Neutrophil (primary cell): Measurements from ENCODE around the gene FAT1.
"Not testable (repeated sequence)": the region's sequence is repeated elsewhere in the genome, so short reads cannot be mapped to it uniquely, and the experiment has no call there.

ENCODE experiments used
- H3K27ac ChIP-seq: fragments of 200-600 bp; sonication (generic); 2 replicates; pipeline ENCODE4 v1.5.1; 2016; ENCODE audit warnings: mild to moderate bottlenecking, moderate library complexity
- H3K27me3 ChIP-seq: fragments of 200-600 bp; sonication (generic); 2 replicates; pipeline ENCODE4 v1.6.0; 2016; ENCODE audit warnings: mild to moderate bottlenecking
- H3K36me3 ChIP-seq: fragments of 200-600 bp; sonication (generic); 2 replicates; pipeline ENCODE4 v1.5.1; 2017
- H3K4me1 ChIP-seq, 2 experiments: fragments of 200-600 bp in 1 of 2; sonication (generic) in 1 of 2; 1 replicate in 1 of 2; 2 replicates in 1 of 2; pipeline versions ENCODE4 v1.5.1 to v1.6.1; 2013 to 2016; ENCODE audit warnings: low read depth in 1 of 2, low read length in 1 of 2, mild to moderate bottlenecking in 1 of 2, moderate library complexity in 1 of 2; ENCODE audit not compliant: control insufficient read depth in 1 of 2, insufficient read depth in 1 of 2
- H3K4me3 ChIP-seq, 2 experiments: fragments of 200-600 bp in 1 of 2; sonication (generic) in 1 of 2; 1 replicate in 1 of 2; 2 replicates in 1 of 2; pipeline ENCODE4 v1.5.1; 2013 to 2016; ENCODE audit warnings: low read depth in 1 of 2, low read length in 1 of 2, mild to moderate bottlenecking in 1 of 2, moderate library complexity in 1 of 2
- H3K9me3 ChIP-seq: fragments of 200-600 bp; sonication (generic); 2 replicates; pipeline ENCODE4 v1.5.1; 2016
- CTCF ChIP-seq: fragments of 200-600 bp; sonication (generic); IDR thresholded peaks from 2 replicates; pipeline ENCODE4 v1.5.1; 2016; ENCODE audit warnings: antibody characterized with exemption

FAT1 gene

GRCh38 chr4:186757696-186758355, 34.2 kb upstream of the FAT1 start:
- Histone ChIP-seq H3K4me3 (no peak overlapping the region), H3K27ac (no peak overlapping the region), H3K36me3 (no peaks in the 10 kb centered on the region), H3K4me1 (no peaks in the 10 kb centered on the region), H3K27me3 (no peaks in the 10 kb centered on the region), H3K9me3 (no peaks in the 10 kb centered on the region)
- TF ChIP-seq CTCF: no peak

GRCh38 chr4:186756550-186756949, 32.9 kb upstream of the FAT1 start:
- H3K27ac ChIP-seq, H3K36me3 ChIP-seq: not testable (repeated sequence)

GRCh38 chr4:186755550-186756519, 32.2 kb upstream of the FAT1 start:
- Histone ChIP-seq H3K36me3 (no peaks in the 10 kb centered on the region), H3K4me1 (no peaks in the 10 kb centered on the region), H3K27ac (no peak overlapping the region), H3K27me3 (no peaks in the 10 kb centered on the region), H3K4me3 (no peak overlapping the region), H3K9me3 (no peaks in the 10 kb centered on the region)
- TF ChIP-seq CTCF: no peak

More at GRCh38 chr4:186756550-186756949, 32.9 kb upstream of the FAT1 start:
- not testable (repeated sequence) for H3K4me3 ChIP-seq, H3K9me3 ChIP-seq, H3K27me3 ChIP-seq, H3K4me1 ChIP-seq

DNA sequence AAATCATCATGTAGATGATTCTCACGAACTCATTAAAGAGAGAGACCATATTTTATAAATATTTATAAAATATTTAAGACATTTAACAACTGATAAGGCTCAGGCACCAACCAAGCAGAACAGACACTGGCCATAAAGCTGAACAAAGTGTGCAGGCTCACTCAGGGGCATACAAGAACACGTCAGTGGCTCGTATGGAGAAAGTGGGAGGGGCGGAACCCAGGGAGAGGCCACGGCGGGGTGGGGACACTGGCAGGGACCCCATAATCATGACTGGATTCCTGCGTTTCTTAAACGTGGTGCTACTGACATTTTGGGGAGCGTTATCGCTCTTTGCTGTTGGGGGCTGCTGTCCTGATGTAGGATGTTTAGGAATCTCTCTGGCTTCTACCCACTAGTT, 31.3 kb upstream of the FAT1 start:
- Histone ChIP-seq H3K27ac (no peak overlapping the region), H3K4me1 (no peaks in the 10 kb centered on the region), H3K27me3 (no peaks in the 10 kb centered on the region), H3K36me3 (no peaks in the 10 kb centered on the region), H3K9me3 (no peaks in the 10 kb centered on the region), H3K4me3 (no peak overlapping the region)
- no peak for TF ChIP-seq CTCF

GRCh38 chr4:186752325-186752724, 28.7 kb upstream of the FAT1 start:
- no peak overlapping the region for H3K4me3 ChIP-seq
- no peak overlapping the region for H3K27ac ChIP-seq
- no peaks in the 10 kb centered on the region for H3K4me1 ChIP-seq
- H3K9me3 ChIP-seq: no peaks in the 10 kb centered on the region
- H3K36me3 ChIP-seq: no peaks in the 10 kb centered on the region
- no peaks in the 10 kb centered on the region for H3K27me3 ChIP-seq
- no peak for TF ChIP-seq CTCF
